Panc1 (cell line): ENCODE results near the gene RAPGEF5.

Source experiments
- TF ChIP-seq, protein P1 (sequence below): fragments of 450-650 bp; IDR thresholded peaks from 2 replicates; pipeline ENCODE4 v1.5.1; 2017; ENCODE audit warnings: mild to moderate bottlenecking
- TF ChIP-seq, protein P2 (sequence below), 2 experiments: IDR thresholded peaks; 2 replicates each; pipeline ENCODE4 v1.6.1; 2011 to 2012; ENCODE audit warnings: low read depth in 2 of 2, control low read depth in 1 of 2, low read length in 1 of 2, mild to moderate bottlenecking in 1 of 2, moderate library complexity in 1 of 2; ENCODE audit not compliant: insufficient read depth in 1 of 2

DNA sequence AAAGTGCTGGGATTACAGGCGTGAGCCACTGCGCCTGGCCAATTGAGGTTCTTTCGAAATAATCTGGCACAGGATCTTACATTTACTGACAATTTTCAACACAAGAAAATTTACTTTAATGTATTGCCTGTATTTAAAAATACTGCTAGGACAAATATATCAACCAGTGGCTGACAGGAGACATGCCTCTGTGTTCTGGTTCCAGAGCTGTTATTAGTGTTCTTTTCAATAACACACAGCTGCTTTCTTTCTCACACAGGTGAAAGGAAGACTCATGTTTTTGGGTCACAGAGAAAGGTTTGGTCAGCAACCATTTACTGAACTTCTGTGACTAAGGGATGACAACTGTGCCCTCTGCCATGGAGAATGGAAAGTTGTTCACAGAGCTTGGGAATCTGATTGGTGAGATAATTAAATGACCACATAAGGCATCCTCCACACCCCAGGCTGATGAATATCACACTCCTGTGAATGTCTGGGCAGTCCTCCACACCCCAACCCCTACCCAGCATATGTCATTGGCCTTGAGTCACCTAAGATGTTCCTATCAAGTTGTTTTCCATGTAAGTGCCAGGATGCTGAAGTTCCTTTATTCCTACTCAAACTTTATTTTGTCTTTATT lies 180.1 kb downstream of the RAPGEF5 start:
- TF ChIP-seq, protein P1, sequence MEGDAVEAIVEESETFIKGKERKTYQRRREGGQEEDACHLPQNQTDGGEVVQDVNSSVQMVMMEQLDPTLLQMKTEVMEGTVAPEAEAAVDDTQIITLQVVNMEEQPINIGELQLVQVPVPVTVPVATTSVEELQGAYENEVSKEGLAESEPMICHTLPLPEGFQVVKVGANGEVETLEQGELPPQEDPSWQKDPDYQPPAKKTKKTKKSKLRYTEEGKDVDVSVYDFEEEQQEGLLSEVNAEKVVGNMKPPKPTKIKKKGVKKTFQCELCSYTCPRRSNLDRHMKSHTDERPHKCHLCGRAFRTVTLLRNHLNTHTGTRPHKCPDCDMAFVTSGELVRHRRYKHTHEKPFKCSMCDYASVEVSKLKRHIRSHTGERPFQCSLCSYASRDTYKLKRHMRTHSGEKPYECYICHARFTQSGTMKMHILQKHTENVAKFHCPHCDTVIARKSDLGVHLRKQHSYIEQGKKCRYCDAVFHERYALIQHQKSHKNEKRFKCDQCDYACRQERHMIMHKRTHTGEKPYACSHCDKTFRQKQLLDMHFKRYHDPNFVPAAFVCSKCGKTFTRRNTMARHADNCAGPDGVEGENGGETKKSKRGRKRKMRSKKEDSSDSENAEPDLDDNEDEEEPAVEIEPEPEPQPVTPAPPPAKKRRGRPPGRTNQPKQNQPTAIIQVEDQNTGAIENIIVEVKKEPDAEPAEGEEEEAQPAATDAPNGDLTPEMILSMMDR: no peak
- TF ChIP-seq, protein P2, sequence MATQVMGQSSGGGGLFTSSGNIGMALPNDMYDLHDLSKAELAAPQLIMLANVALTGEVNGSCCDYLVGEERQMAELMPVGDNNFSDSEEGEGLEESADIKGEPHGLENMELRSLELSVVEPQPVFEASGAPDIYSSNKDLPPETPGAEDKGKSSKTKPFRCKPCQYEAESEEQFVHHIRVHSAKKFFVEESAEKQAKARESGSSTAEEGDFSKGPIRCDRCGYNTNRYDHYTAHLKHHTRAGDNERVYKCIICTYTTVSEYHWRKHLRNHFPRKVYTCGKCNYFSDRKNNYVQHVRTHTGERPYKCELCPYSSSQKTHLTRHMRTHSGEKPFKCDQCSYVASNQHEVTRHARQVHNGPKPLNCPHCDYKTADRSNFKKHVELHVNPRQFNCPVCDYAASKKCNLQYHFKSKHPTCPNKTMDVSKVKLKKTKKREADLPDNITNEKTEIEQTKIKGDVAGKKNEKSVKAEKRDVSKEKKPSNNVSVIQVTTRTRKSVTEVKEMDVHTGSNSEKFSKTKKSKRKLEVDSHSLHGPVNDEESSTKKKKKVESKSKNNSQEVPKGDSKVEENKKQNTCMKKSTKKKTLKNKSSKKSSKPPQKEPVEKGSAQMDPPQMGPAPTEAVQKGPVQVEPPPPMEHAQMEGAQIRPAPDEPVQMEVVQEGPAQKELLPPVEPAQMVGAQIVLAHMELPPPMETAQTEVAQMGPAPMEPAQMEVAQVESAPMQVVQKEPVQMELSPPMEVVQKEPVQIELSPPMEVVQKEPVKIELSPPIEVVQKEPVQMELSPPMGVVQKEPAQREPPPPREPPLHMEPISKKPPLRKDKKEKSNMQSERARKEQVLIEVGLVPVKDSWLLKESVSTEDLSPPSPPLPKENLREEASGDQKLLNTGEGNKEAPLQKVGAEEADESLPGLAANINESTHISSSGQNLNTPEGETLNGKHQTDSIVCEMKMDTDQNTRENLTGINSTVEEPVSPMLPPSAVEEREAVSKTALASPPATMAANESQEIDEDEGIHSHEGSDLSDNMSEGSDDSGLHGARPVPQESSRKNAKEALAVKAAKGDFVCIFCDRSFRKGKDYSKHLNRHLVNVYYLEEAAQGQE (IDR thresholded peaks at IDR 0.05; ENCODE audit: insufficient read depth in 1 of 2, low read depth in 2 of 2, low read length in 1 of 2): no peak
